Coronary artery (tissue), 2 donors: ENCODE results near the gene CRTC3.

Experiments
- DNase-seq: peaks from one replicate; pipeline ENCODE4 v3.0.0-alpha.2; 2017; ENCODE audit warnings: low spot score
- H3K27ac ChIP-seq, 2 donors: fragments of 200-600 bp; sonication (generic); one replicate each; pipeline ENCODE4 v1.5.1; 2016 to 2019
- H3K4me3 ChIP-seq: fragments of 200-600 bp; sonication (generic); 2 replicates; pipeline ENCODE4 v1.5.1; 2016; ENCODE audit warnings: mild to moderate bottlenecking, moderate library complexity
- TF ChIP-seq, protein P1 (sequence below): fragments of 200-600 bp; sonication (generic); IDR thresholded peaks from one replicate; pipeline ENCODE4 v1.5.1; 2019; ENCODE audit warnings: antibody characterized with exemption

Gene CRTC3

DNA sequence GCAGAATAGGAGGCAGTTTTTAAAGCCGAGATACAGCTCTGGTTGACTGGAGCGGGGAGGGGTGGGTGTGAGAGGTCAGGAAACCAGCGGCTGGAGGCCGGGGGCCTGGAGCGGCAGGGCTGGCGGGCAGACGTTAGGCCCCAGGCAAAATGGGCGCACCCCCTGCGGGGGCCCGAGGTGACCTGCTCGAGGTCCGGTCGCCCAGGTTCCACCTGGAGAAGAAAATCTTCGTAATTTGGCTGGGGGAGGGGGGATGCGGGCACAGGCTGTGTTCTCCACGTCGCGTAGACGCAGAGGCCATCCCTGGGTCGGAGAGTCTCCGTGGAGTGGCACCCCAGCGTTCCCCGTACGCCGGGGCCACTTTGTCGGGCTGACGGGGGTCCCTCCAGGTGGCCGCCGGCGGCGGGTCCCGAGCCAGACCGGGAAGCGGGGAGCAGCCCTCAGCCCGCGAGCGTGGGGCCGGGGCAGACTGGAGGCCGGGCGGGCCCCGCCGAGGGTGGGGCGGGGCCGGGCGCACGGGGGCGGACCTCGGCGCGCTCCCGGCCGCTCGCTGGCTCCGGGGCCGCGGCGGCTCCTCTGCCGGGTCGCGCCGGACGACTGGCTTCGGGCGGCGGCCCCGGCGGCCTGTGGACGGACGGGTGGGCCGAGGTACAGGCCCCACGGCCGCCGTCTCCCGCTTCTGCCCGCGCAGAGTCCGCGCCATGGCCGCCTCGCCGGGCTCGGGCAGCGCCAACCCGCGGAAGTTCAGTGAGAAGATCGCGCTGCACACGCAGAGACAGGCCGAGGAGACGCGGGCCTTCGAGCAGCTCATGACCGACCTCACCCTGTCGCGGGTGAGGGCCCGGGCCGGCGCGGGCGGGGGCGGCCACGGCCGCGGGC is at the start of gene CRTC3:
Gene CRTC3, plus strand, starts transcription at position 553 of the 879 bp plus-strand sequence. Its CDS starts 149 bp downstream, at position 702.
- TF ChIP-seq, protein P1, sequence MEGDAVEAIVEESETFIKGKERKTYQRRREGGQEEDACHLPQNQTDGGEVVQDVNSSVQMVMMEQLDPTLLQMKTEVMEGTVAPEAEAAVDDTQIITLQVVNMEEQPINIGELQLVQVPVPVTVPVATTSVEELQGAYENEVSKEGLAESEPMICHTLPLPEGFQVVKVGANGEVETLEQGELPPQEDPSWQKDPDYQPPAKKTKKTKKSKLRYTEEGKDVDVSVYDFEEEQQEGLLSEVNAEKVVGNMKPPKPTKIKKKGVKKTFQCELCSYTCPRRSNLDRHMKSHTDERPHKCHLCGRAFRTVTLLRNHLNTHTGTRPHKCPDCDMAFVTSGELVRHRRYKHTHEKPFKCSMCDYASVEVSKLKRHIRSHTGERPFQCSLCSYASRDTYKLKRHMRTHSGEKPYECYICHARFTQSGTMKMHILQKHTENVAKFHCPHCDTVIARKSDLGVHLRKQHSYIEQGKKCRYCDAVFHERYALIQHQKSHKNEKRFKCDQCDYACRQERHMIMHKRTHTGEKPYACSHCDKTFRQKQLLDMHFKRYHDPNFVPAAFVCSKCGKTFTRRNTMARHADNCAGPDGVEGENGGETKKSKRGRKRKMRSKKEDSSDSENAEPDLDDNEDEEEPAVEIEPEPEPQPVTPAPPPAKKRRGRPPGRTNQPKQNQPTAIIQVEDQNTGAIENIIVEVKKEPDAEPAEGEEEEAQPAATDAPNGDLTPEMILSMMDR: no peak
- peak within 1 kb of the TSS; percentile 97 to 99 for H3K27ac ChIP-seq
- H3K4me3 ChIP-seq: peak within 1 kb of the TSS; percentile 95
- peak; percentile 78 for DNase-seq

DNA sequence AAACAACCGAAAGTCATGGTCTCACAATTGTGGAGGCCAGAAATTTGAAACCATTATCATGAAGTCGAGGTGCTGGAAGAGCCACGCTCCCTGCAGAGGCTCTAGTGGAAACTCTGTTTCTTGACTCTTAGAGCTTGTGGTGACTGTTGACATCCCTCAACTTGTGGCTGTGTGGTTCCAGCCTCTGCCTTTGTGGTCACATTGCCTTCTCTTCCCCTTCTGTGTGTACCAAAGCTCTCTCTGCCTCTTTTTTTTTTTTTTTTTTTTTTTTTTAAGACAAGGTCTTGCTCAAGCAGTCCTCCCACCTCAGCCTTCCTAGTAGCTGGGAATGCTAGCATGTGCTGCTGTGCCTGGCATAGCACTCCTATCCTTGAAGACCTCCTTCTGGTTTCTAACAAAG is 48.7 kb upstream of the CRTC3 start:
- no peak for DNase-seq

GRCh38 chr15:90482124-90483011 is 47.4 kb upstream of the CRTC3 start:
- TF ChIP-seq, protein P1: peak; percentile 83
- DNase-seq: no peak
- Histone ChIP-seq H3K4me3 (no peak overlapping the region), H3K27ac (peak overlapping the region; percentile 12 to 46)

More for the DNA sequence above, 48.7 kb upstream of the CRTC3 start:
- TF ChIP-seq, protein P1: no peak
- Histone ChIP-seq H3K4me3 (no peak overlapping the region), H3K27ac (peak overlapping the region in 1 of 2 donors; percentile 22)

DNA sequence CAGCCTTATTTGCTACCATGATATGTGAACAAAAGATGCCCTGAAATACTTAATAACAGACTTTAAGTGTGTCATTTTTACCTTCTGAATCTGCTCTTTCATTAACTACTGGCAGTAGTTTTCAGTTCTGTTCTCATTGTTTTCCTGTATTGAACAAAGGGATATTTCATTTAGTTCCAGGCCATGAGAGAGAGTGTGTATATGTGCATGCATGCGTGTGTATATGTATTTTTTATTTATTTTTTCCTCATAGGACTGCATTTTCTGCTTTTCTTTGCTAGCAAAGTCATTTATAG is 46.8 kb upstream of the CRTC3 start:
- DNase-seq: no peak
- no peak overlapping the region for H3K4me3 ChIP-seq
- H3K27ac ChIP-seq: no peak overlapping the region
- TF ChIP-seq, protein P1: no peak

DNA sequence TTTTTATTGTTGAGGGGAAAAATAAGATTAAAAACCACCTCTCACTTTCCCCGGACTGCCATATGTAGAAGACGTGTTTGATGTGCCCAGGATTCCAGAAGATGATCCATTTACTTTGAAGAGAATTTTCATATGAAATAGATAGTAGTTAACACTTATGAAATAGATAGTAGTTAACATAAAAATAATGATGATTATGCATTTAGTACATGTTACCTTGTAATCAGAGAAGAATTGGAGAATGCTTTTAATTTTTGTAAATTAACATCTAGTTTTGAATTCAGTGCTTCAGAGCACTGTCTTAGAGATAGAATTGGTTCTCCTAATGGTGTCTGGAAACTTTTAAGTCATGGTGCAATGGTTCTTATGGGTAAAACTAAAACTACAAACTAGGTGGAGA is 46.1 kb upstream of the CRTC3 start:
- Histone ChIP-seq H3K4me3 (no peak overlapping the region), H3K27ac (no peak overlapping the region)
- TF ChIP-seq, protein P1: no peak
- DNase-seq: no peak

- DNase-seq: no peak
- TF ChIP-seq, protein P1: no peak
- H3K4me3 ChIP-seq: no peak overlapping the region
- no peak overlapping the region for H3K27ac ChIP-seq
These were observed 42.5 kb upstream of the CRTC3 start for GRCh38 chr15:90487186-90487585.
